Astrocyte of the cerebellum (primary cell): ENCODE results near the gene DCC.

Experiments used
- DNase-seq: peaks from one replicate; pipeline ENCODE4 v3.0.0-alpha.2; 2011; ENCODE audit warnings: low read depth
- H3K4me3 ChIP-seq: 2 replicates; pipeline ENCODE4 v1.5.1; 2011; ENCODE audit warnings: mild to moderate bottlenecking, low read depth, low read length, moderate library complexity
- CTCF ChIP-seq: IDR thresholded peaks from 2 replicates; pipeline ENCODE4 v1.5.1; 2012; ENCODE audit warnings: low read length, low read depth, moderate library complexity, mild to moderate bottlenecking; ENCODE audit errors: missing control alignments
- in situ Hi-C: cut with HindIII; loops from 2 replicates; pipeline ENCODE4 v1.10.0; 2017; ENCODE audit warnings: low sequenced_read_pairs

Gene DCC

DNA sequence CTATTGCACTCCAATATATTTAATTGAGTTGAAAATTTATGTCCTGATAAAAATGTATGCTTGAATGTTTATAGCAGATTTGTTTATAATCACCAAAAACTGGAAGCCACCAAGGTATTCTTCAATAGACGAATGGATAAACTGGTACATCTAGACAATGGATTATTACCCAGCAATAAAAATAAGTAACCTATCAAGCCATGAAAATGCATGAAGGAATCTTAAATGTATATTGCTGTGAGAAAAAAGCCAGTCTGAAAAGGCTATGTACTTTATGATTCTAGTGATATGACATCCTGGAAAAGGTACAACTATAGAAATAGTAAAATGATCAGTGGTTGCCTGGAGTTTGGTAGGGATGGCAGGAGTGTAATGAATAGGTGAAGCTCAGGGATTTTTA, 580.7 kb downstream of the DCC start:
- no peak for DNase-seq
- no peak for TF ChIP-seq CTCF
- H3K4me3 ChIP-seq = no peak overlapping the region
- in situ Hi-C loops = no loop called here

GRCh38 chr18:52933356-52933755, 593.4 kb downstream of the DCC start:
- no peak overlapping the region for H3K4me3 ChIP-seq
- no peak for TF ChIP-seq CTCF
- in situ Hi-C loops = no loop called here
- no peak for DNase-seq

- H3K4me3 ChIP-seq = no peak overlapping the region
- DNase-seq = peak; percentile 41
- TF ChIP-seq CTCF = no peak
- in situ Hi-C loops = no loop called here
Measured at GRCh38 chr18:52936931-52937330, 596.9 kb downstream of the DCC start.

DNA sequence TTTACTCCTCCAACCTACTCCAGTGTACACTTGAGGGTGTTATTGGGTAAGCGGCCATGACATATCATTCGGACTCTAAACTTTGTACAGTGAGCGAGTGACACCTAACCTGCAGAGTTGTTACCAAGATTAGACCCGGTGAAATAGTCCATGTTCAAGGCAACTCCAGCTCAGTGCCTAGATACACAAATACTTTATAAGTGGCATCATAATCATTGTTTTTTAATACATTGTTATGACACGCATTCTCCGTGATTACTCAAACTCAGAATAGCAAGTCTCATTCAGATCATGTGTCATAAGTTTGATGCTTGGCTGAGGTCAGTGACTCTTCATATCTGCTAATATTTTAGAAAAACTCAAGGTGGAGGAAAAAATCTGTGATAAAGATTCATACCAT, 597.8 kb downstream of the DCC start:
- in situ Hi-C loops = no loop called here

GRCh38 chr18:52945552-52945951, 605.6 kb downstream of the DCC start:
- no peak overlapping the region for H3K4me3 ChIP-seq
- no peak for DNase-seq
- in situ Hi-C loops = no loop called here
- no peak for TF ChIP-seq CTCF

More for the DNA sequence above, 597.8 kb downstream of the DCC start:
- no peak for TF ChIP-seq CTCF
- no peak for DNase-seq
- H3K4me3 ChIP-seq = no peak overlapping the region

- in situ Hi-C loops = no loop called here
- no peak for TF ChIP-seq CTCF
- no peak for DNase-seq
- H3K4me3 ChIP-seq = no peak overlapping the region
Measured at GRCh38 chr18:52948868-52949444, 609.0 kb downstream of the DCC start.
